Measurements from ENCODE around the gene LHFPL3.

LHFPL3 gene

DNA sequence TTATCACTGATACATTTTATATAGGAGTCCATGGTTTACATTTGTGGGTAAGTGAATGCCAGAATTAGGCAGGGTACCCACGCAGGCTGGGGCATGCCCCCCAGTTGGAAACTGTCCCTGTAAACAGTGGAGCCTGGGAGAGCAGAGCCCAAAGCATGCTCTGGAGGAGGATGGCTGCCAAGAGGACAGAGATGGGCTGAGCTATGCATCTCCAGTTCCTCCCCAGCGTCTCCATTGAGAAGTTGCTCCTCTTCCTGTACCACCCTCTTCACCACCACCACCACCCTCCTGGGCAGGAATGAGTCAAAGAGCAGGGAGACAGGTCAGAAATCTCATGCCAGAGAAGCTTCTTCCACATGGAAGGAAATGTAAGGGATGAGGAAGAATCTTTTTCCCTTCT is 617.9 kb downstream of the LHFPL3 start:
- no peak overlapping the region for H3K4me3 Mint-ChIP-seq
- H3K27ac Mint-ChIP-seq, result no peak overlapping the region
- TF ChIP-seq, protein P1, sequence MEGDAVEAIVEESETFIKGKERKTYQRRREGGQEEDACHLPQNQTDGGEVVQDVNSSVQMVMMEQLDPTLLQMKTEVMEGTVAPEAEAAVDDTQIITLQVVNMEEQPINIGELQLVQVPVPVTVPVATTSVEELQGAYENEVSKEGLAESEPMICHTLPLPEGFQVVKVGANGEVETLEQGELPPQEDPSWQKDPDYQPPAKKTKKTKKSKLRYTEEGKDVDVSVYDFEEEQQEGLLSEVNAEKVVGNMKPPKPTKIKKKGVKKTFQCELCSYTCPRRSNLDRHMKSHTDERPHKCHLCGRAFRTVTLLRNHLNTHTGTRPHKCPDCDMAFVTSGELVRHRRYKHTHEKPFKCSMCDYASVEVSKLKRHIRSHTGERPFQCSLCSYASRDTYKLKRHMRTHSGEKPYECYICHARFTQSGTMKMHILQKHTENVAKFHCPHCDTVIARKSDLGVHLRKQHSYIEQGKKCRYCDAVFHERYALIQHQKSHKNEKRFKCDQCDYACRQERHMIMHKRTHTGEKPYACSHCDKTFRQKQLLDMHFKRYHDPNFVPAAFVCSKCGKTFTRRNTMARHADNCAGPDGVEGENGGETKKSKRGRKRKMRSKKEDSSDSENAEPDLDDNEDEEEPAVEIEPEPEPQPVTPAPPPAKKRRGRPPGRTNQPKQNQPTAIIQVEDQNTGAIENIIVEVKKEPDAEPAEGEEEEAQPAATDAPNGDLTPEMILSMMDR (IDR thresholded peaks at IDR 0.05; ENCODE audit: unreplicated experiment in 3 of 3), result no peak
- no peaks in the 10 kb centered on the region for H3K36me3 Mint-ChIP-seq (ENCODE audit: low read depth)
- H3K4me1 Mint-ChIP-seq, result peaks cover 29% of the 10 kb centered on the region
- peaks cover 3% of the 10 kb centered on the region for H3K27me3 Mint-ChIP-seq (ENCODE audit: low read depth)
- H3K9me3 Mint-ChIP-seq, result no peaks in the 10 kb centered on the region

DNA sequence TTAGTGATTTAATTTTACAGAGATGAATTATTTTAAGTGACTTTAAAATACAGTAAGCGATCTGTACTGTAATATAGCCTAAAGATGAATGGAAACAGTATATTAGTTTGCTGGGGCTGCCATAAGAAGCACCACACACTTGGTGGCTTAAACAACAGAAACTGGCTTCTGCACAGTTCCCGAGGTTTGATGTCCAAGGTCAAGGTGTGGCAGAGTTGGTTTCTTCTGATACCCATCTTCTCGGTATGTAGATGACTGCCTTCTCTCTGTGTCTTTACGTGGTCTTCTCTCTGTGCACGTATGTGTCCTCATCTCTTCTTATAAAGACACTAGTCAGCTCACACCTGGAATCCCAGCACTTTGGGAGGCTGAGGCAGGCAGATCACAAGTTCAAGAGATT is 621.6 kb downstream of the LHFPL3 start:
- no peaks in the 10 kb centered on the region for H3K27me3 Mint-ChIP-seq (ENCODE audit: low read depth)
- H3K4me1 Mint-ChIP-seq, result peaks cover 17% of the 10 kb centered on the region
- no peaks in the 10 kb centered on the region for H3K36me3 Mint-ChIP-seq (ENCODE audit: low read depth)
- H3K4me3 Mint-ChIP-seq, result no peak overlapping the region
- H3K9me3 Mint-ChIP-seq, result no peaks in the 10 kb centered on the region
- TF ChIP-seq, protein P1 (IDR thresholded peaks at IDR 0.05; ENCODE audit: unreplicated experiment in 3 of 3), result no peak
- peak overlapping the region in 1 of 3 experiments; percentile 87 for H3K27ac Mint-ChIP-seq

DNA sequence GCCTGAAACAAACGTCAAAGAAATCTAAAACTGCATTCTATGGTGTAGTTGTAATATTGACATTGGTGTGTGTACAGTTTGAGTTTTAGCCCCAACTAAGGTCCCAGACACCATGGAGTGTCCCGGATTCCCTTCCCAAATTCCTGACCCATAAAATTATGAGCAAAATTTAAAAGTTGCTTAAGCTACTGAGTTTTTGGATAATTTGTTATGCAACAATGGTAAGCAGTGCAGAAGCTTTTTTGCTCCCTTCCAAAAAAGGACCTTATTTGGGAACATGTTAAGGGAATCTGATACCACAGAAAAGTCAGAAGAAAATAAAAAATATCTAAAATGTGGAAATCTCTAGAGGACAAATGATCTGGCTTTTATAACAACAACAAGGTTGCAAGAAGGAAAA is 622.4 kb downstream of the LHFPL3 start:
- Mint-ChIP-seq H3K27me3 (ENCODE audit: low read depth) (no peaks in the 10 kb centered on the region), H3K9me3 (no peaks in the 10 kb centered on the region), H3K36me3 (ENCODE audit: low read depth) (no peaks in the 10 kb centered on the region), H3K4me1 (peaks cover 12% of the 10 kb centered on the region), H3K27ac (peak overlapping the region in 2 of 3 experiments; percentile 46 to 87), H3K4me3 (no peak overlapping the region)
- TF ChIP-seq, protein P1 (IDR thresholded peaks at IDR 0.05; ENCODE audit: unreplicated experiment in 3 of 3), result no peak

DNA sequence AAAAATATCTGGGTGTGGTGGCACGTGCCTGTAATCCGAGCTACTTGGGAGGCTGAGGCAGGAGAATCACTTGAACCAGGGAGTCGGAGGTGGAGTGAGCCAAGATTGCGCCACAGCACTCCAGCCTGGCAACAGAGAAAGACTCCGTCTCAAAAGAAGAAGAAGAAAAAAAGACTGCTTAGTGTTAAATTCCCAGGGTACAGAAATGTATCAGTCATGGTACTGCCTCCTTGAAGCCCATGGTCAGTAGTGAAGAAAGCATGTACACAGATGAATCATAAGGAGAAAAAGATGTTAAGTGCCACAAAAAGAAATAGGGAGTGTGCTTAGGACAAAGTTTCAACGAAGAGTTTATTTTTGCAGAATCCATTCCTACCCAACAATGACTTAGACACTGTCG is 623.1 kb downstream of the LHFPL3 start:
- H3K9me3 Mint-ChIP-seq, result no peaks in the 10 kb centered on the region
- H3K27me3 Mint-ChIP-seq (ENCODE audit: low read depth), result no peaks in the 10 kb centered on the region
- H3K4me1 Mint-ChIP-seq, result peaks cover 12% of the 10 kb centered on the region
- H3K27ac Mint-ChIP-seq, result peak overlapping the region in 2 of 3 experiments; percentile 64 to 87
- TF ChIP-seq, protein P1 (IDR thresholded peaks at IDR 0.05; ENCODE audit: unreplicated experiment in 3 of 3), result no peak
- no peaks in the 10 kb centered on the region for H3K36me3 Mint-ChIP-seq (ENCODE audit: low read depth)
- no peak overlapping the region for H3K4me3 Mint-ChIP-seq

DNA sequence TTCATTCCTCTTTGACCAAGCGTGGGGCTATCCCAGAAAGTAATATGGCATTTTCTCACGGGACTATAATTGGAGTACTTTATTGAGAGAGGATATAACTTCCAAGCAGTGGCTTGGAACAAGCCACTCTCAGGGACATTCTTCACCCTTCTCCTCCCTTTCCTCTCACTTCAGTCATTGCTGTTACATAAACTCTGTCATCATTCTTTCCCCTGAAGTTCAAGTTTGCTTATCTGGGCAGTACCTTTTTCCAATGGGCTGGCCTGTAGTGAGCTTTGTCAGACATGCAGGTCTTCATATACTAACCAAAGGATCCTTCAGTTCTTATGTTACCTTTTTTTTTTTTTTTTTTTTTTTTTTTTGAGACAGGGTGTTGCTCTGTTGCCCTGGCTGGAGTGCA is 626.9 kb downstream of the LHFPL3 start:
- TF ChIP-seq, protein P1 (IDR thresholded peaks at IDR 0.05; ENCODE audit: unreplicated experiment in 3 of 3), result no peak
- Mint-ChIP-seq H3K4me3 (no peak overlapping the region), H3K27me3 (ENCODE audit: low read depth) (no peaks in the 10 kb centered on the region), H3K9me3 (no peaks in the 10 kb centered on the region), H3K36me3 (ENCODE audit: low read depth) (no peaks in the 10 kb centered on the region), H3K27ac (peak overlapping the region; percentile 10 to 73 (median 36)), H3K4me1 (peaks cover 27% of the 10 kb centered on the region)
